D721Med (cell line): ENCODE results near the gene SENP6.

ENCODE experiments used
- DNase-seq: peaks from one replicate; pipeline ENCODE4 v3.0.0; 2011; ENCODE audit warnings: low spot score; ENCODE audit not compliant: insufficient read length
- FAIRE-seq: peaks from 2 replicates; lab custom pipeline; 2011; peaks lifted over from hg19 to GRCh38; lab: Jason Lieb, UNC
- TF ChIP-seq, protein P1 (sequence below): IDR thresholded peaks from 2 replicates; pipeline ENCODE4 v1.5.1; 2012; ENCODE audit warnings: mild to moderate bottlenecking, control low read depth; ENCODE audit not compliant: insufficient read depth; ENCODE audit errors: missing control alignments

The SENP6 gene

DNA sequence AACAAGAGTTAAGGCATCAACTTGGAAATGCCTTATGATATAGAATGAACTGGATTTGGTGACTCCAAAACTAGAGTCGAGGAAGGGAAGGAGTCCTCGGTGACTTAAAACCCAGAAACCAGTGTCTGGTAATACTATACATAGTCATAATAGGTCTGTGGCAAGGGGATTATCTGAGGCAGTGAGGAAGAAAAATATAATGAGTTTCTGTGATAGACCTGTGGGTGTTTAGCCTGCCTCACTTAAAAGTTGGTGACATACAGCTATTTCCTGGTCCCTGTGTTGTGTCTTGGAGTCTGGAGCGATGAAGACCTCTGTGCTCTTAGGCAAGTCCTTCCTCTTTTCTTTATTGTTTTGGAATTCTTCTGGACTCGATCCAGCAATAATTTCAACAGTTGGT lies 142.3 kb downstream of the SENP6 start:
- DNase-seq (no peak), FAIRE-seq (no peak)
- TF ChIP-seq, protein P1, sequence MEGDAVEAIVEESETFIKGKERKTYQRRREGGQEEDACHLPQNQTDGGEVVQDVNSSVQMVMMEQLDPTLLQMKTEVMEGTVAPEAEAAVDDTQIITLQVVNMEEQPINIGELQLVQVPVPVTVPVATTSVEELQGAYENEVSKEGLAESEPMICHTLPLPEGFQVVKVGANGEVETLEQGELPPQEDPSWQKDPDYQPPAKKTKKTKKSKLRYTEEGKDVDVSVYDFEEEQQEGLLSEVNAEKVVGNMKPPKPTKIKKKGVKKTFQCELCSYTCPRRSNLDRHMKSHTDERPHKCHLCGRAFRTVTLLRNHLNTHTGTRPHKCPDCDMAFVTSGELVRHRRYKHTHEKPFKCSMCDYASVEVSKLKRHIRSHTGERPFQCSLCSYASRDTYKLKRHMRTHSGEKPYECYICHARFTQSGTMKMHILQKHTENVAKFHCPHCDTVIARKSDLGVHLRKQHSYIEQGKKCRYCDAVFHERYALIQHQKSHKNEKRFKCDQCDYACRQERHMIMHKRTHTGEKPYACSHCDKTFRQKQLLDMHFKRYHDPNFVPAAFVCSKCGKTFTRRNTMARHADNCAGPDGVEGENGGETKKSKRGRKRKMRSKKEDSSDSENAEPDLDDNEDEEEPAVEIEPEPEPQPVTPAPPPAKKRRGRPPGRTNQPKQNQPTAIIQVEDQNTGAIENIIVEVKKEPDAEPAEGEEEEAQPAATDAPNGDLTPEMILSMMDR = no peak

DNA sequence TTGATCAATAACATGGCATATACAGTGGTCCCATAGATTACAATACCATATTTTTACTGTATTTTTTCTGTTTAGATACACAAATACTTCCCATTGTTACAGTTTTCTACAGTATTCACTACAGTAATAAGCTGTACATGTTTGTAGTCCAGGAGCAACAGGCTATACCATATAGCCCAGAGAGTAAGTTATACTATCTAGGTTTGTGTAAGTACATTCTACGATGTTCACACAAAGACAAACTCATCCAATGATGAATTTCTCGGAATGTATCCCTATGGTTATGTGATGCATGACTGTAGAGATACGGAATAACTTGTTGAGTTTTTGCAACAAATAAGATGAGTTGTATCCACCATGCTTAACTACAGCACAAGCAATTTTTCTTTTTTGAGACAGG lies 143.7 kb downstream of the SENP6 start:
- FAIRE-seq = no peak
- DNase-seq = no peak
- TF ChIP-seq, protein P1 = no peak

DNA sequence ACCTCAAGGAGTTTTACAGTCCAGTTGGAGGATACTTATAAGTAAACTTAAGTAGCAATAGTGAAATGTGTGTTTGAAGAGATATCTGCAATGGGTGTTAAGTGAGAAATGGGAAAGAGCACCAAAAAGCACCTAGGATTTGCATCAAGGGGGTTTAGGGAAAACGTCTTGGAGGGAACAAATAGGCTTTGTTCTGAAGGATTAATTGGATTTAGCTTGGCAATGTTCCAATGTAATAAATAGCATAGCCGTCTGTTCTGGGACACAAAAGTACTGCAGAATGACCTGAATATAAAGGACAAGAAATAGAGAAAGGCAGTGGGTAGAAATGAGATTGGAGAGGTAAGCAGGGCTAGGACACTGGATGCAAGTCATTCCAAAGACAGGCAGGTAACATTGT lies 144.5 kb downstream of the SENP6 start:
- TF ChIP-seq, protein P1 = no peak
- FAIRE-seq = no peak
- DNase-seq = no peak

DNA sequence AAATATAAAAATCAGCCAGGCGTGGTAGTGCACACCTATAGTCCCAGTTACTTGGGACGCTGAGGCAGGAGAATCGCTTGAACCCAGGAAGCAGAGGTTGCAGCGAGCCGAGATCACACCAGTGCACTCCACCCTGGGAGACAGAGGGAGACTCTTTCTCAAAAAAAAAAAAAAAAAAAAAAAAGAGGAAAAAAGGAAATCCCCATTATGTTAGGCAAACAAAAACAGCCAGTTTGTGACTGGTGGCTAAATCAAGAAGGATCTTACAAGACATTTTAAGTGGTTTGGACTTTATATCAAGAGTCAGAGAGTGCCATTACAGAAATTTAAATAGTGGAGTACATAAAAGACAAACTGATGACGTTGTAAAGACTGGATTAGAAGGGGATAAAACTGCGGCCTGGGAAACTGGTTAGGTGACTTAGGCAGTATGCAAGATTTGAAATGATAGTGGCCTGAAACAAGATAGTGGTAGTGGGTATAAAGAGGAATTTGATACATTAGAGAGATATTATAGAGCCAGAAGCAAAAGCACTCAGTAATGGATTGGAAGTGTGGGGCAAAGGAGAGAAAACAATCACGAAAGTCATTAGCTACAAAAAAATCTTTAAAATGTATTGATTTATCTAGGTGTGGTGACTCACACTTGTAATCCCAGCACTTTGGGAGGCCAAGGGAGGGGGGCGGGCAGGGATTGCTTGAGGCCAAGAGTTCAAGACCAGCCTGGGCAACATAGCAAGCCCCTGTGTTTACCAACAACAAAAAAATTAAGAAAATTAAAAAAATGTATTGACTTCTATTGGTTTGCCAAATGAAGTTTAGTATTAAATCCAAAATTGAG lies 145.7 kb downstream of the SENP6 start:
- FAIRE-seq = no peak
- TF ChIP-seq, protein P1 = no peak
- no peak for DNase-seq

DNA sequence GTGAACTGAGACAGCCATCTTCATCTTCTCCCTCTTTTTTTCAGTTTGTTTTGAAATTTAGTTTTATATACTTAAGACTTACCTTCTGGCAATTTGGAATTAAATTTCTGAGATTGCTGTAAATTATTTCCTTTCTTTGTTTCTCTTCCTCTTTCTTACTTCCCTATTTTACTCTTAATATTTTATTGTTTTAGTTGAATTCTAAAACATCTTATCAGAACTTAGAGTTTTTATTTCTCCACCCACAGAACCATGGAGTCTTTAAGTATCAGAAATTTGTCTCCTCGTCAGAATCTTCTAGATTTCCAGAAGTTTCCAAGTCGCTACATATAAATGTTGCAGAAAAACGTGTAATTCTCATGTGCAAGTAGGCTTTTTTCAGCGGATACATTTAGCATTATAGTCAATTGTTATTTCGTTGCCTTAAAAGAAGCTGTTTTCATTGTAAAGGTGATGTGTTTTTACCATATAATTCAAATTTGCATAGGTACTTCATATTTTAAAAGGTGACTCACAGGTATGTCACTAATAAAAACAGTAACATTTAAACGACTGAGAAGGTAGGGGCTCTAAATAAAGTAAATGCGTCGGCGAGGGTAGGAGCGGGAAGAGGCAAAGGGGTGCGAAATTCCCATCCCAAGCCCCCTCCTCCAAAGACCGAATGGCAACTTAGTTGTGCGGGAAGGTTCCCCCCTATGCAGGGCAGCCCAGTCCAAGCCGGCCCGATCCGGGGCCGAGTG lies 146.5 kb downstream of the SENP6 start:
- FAIRE-seq (no peak), DNase-seq (no peak)
- TF ChIP-seq, protein P1 = no peak

DNA sequence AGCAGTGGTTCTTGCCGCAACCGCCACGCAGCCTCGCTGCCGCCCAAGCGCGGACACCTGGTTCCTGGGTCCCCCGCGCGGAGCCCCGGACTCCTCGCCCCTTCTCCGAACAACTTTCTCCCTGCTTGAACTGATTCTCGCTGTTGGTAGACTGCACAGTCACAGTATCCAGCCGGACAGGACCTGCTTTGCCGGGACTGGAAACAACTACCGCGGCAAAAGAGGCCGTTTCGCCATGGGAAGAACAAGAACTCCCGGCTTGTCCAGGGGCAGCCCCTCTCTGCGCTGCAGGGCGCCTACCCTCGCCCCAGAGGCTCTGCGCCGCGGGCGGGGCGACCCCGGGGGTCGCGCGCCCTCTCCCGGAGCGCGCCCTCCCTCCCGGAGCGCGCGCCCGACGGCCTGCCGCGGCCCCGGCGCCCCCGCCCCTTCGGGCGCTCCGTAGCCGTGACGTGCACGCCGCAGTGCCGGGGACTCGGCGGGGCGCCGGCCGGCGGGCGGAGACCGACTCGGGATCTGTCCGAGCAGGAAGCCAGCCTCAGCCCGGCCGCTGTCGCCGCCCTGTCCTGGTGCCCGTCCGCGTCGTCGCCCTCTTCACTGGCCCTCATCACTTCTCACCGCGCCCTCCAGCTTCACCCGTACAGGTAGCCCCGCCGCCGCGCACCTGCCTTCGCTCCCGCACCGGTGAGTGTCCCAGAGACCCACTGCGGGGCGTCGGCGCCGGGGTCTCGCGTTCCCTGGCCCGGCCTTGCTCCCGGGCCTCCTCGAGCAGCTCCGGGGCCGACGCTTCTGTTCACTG lies 147.3 kb downstream of the SENP6 start, which contains the start of gene MYO6:
Gene MYO6 (plus strand): TSS at position 497 of the 796 bp plus-strand sequence. CDS start 68,309 bp downstream, outside the sequence.
- FAIRE-seq (no peak), DNase-seq (peak; percentile 22)
- TF ChIP-seq, protein P1 = no peak
